Measurements from ENCODE around the gene PEAR1. TPM values are rescaled to one million over a fixed set of nuclear protein-coding genes. Genes with fewer than 3 reads are reported as not detected.
A peak's percentile ranks its signal among the peaks of the same experiment; 100 is the strongest.

Gene PEAR1
- polyA plus RNA-seq, 2 of the 4 experiments (the other 2 are of a cell fraction), result 1.7 to 5.0 TPM

DNA sequence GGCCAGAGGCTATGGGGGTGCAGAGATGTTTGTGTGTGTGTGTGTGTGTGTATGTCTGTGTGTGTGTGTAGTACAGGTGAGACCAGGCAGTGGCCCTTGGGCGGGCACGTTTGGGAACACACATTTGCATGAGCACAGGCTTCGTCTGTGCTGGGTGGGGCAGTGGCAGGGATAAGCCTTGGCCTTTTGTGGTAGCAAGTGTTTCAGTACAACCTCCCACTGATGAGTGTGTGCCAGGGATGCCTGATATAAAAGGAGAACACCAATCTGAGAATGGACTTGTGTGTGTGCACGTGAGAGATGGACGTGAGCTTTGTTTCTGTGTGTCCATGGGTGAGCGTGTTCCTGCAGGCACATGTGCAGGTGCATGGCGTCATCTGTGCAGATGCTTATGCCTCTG, 29.9 kb upstream of the PEAR1 start:
- POLR2A ChIA-PET, result interaction anchor here (2.0 kb wide), 1 partner anchor 135 kb away, joined by 6 read pairs; the partner anchor contains the start of genes ISG20L2 and METTL25B
- peaks cover 8% of the 10 kb centered on the region; the same call in 1 of the 3 replicates for H3K4me1 ChIP-seq
- no peak overlapping the region for H3K27ac ChIP-seq
- no peak for FAIRE-seq
- no peaks in the 10 kb centered on the region for H3K9me3 ChIP-seq
- TF ChIP-seq FOXS1 (CRISPR knock-in tag; IDR thresholded peaks at IDR 0.05) (no peak), ZC3H11A (IDR thresholded peaks at IDR 0.05) (no peak), HEYL (CRISPR knock-in tag; IDR thresholded peaks at IDR 0.05) (no peak), HMGXB4 (CRISPR knock-in tag; IDR thresholded peaks at IDR 0.05; ENCODE audit: borderline replicate concordance) (no peak)
- DNase-seq (ENCODE audit: low read depth in 1 of 2, low spot score in 1 of 2), result no peak
- CTCF ChIA-PET, result interaction anchor here (0.9 to 20.9 kb wide), 10 partner anchors 8 to 174 kb away, joined by 3 to 480 read pairs (median 37); partner anchors contain the start of genes HDGF, LRRC71 and PEAR1
- 58% methylated on average over 7 of the region's 7 CpGs for WGBS (ENCODE audit: missing lambda C conversion rate)
- no peak overlapping the region for H3K4me2 ChIP-seq
- no peak for ATAC-seq
- no peak overlapping the region for H3K4me3 ChIP-seq

GRCh38 chr1:156864796-156865195, 28.7 kb upstream of the PEAR1 start:
- Histone ChIP-seq H3K27ac (no peak overlapping the region), H3K4me1 (peaks cover 4% of the 10 kb centered on the region; the same call in 1 of the 3 replicates), H3K4me3 (no peak overlapping the region), H3K4me2 (no peak overlapping the region), H3K9me3 (no peaks in the 10 kb centered on the region)
- CTCF ChIA-PET, result interaction anchor here (0.9 to 20.9 kb wide), 9 partner anchors 22 to 238 kb away, joined by 3 to 480 read pairs (median 4); partner anchors contain the start of genes LRRC71 and PEAR1
- ATAC-seq (peak; percentile 7 to 37; a peak in 3 of 6 replicates), DNase-seq (ENCODE audit: low read depth in 1 of 2, low spot score in 1 of 2) (peak in 1 of 2 experiments; percentile 39), FAIRE-seq (no peak)
- TF ChIP-seq RAD21 (conservative IDR thresholded peaks at IDR 0.05 in 1 of 2, IDR thresholded peaks at IDR 0.05 in 1 of 2) (0 out of 5 replicates have a peak, but pooled peaks of 1 of the 2 experiments have one; percentile 11), ZSCAN20 (CRISPR knock-in tag; IDR thresholded peaks at IDR 0.05) (no peak), PHF8 (IDR thresholded peaks at IDR 0.05; ENCODE audit: borderline replicate concordance, low read depth) (no peak)
- POLR2A ChIA-PET, result no interaction called here
- 67% methylated on average over 4 of the region's 4 CpGs for WGBS (ENCODE audit: missing lambda C conversion rate)

DNA sequence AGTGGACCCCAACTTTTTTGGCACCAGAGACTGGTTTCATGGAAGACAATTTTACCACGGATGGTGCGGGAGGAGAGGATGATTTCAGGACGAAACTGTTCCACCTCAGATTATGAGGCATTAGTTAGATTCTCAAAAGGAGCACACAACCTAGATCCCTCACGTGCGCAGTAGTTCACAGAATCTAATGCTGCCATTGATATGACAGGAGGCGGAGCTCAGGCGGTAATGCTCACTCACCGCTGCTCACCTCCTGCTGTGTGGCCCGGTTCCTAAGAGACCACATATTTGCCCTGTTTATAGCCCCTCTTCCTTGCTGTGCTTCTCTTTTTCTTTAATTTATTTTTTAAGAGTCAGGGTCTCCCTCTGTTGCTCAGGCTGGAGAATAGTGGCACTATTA, 28.3 kb upstream of the PEAR1 start:
- ChIA-PET POLR2A (no interaction called here), CTCF (interaction anchor here (1.1 to 20.9 kb wide), 5 partner anchors 21 to 238 kb away, joined by 3 to 480 read pairs (median 5); partner anchors contain the start of gene PEAR1)
- no peak overlapping the region for H3K4me3 ChIP-seq
- peaks cover 6% of the 10 kb centered on the region; the same call in 1 of the 3 replicates for H3K4me1 ChIP-seq
- no peak overlapping the region for H3K4me2 ChIP-seq
- H3K9me3 ChIP-seq, result no peaks in the 10 kb centered on the region
- FAIRE-seq (no peak), ATAC-seq (no peak), DNase-seq (ENCODE audit: low read depth in 1 of 2, low spot score in 1 of 2) (no peak)
- no peak for TF ChIP-seq NFE2L2 (conservative IDR thresholded peaks at IDR 0.05; ENCODE audit: low read length)
- no peak for TF ChIP-seq PHF8 (IDR thresholded peaks at IDR 0.05; ENCODE audit: borderline replicate concordance, low read depth)
- no peak for TF ChIP-seq BHLHE40 (IDR thresholded peaks at IDR 0.05; ENCODE audit: low read depth, low read length)
- TF ChIP-seq ZNF302 (CRISPR knock-in tag; IDR thresholded peaks at IDR 0.05), result no peak
- TF ChIP-seq ATOH8 (CRISPR knock-in tag; IDR thresholded peaks at IDR 0.05; ENCODE audit: low read depth), result no peak
- no peak for TF ChIP-seq ZC3H11A (IDR thresholded peaks at IDR 0.05)
- TF ChIP-seq USF2 (IDR thresholded peaks at IDR 0.05), result no peak
- TF ChIP-seq NPAS2 (CRISPR knock-in tag; IDR thresholded peaks at IDR 0.05; ENCODE audit: borderline replicate concordance), result no peak
- no peak for TF ChIP-seq RCOR1 (IDR thresholded peaks at IDR 0.05; ENCODE audit: low read depth, low read length)
- no peak for TF ChIP-seq HOXB5 (CRISPR knock-in tag; IDR thresholded peaks at IDR 0.05)
- no peak for TF ChIP-seq TP53 (CRISPR knock-in tag; IDR thresholded peaks at IDR 0.05)
- TF ChIP-seq CTCF (IDR thresholded peaks at IDR 0.05), result no peak
- TF ChIP-seq ZSCAN20 (CRISPR knock-in tag; IDR thresholded peaks at IDR 0.05), result no peak
- 76% methylated on average over 9 of the region's 9 CpGs for WGBS (ENCODE audit: missing lambda C conversion rate)
- H3K27ac ChIP-seq, result no peak overlapping the region

Measured in A549 (cell line).